IPS DF 19.7 (cell line): ENCODE results near the gene PRRX2.

Experiments
- DNase-seq: peaks from one replicate; pipeline ENCODE4 v3.0.0-alpha.2; 2013; ENCODE audit warnings: low read depth, low spot score

PRRX2 gene

DNA sequence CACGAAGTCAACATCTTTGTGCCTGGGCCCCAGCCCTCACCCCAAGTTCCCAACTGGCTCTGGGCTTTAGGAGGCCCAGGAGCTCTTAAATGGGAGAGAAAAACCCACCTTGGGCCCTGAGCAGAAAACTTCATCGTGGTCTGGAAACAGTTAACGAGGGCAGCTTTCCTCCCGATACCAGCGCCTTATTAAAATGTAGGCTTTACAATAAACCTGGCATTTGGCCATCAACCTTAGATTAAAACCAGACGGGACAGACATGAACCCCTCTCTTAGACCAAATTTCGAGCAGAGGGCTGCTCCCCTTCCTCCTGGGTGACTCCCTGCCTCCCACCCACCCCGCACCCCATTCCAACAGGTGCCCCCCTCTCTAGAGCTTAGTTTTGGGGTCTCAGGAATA lies 39.4 kb downstream of the PRRX2 start:
- no peak for DNase-seq

DNA sequence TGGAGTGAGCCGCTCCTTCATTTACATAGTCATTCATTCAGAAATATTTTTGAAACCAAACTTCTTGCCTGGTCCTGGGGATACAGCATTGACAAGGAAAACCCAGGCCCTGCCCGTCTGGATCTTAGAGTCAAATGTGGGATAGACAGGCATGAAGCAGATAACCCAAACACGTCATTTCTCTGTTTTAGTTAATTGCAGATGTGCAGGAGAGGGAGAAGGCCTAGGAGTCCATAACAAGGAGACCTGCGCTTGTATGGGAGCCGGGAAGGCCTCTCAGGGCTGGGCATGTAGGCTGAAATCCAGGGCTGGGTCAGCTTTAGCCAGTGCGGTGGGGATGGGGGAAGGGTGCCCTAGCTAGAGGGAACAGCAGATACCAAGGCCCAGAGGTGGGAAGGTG lies 43.3 kb downstream of the PRRX2 start:
- DNase-seq, result no peak

DNA sequence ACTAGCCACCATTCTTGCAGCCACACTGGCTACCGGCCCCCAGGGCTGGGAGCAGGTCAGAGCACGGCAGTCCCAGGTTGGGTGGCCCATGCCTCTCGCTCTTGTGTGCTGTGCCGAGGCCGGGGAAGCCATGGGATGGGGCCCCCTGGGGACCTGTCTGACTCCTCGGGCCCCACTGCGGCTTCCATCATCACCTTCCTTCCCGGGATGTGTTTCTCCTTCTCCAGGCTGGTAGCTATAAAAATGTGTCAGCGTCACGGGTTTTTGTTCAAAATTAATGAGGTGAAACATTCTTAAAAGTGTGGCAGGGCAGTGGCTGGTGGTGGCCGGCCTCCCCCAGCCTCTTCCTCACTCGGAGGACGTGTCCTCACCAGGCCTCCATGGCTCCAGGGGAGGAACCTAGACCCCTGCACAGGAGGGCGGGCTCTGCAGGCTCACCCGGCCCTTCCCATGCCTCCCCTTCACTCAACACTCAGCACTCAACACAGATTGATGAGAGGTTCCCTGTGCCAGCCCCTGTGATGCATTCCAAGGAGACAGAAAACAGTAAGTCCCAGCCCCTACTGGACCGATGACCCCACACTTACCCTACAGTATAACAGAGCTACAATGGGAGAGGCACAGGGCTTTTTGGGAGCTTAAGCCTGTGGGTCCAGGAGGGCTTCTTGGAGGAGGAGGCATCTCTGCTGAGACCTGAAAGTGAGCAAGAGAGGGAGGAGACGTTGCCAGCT lies 44.2 kb downstream of the PRRX2 start:
- no peak for DNase-seq

DNA sequence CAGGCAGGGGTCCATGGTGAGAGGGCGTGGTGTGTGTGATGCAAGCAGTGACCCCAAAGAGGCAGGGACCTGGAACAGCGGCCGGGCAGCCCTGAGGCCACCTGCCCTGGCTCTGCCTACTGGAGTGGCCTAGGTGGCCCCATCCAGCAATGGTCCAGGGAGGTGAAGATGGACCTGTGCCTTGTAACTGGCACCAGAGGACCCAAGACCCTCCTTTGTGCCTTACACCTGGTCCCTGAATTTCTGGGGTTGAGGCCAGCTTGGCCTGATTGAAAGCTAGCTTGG lies 44.7 kb downstream of the PRRX2 start:
- DNase-seq, result no peak

DNA sequence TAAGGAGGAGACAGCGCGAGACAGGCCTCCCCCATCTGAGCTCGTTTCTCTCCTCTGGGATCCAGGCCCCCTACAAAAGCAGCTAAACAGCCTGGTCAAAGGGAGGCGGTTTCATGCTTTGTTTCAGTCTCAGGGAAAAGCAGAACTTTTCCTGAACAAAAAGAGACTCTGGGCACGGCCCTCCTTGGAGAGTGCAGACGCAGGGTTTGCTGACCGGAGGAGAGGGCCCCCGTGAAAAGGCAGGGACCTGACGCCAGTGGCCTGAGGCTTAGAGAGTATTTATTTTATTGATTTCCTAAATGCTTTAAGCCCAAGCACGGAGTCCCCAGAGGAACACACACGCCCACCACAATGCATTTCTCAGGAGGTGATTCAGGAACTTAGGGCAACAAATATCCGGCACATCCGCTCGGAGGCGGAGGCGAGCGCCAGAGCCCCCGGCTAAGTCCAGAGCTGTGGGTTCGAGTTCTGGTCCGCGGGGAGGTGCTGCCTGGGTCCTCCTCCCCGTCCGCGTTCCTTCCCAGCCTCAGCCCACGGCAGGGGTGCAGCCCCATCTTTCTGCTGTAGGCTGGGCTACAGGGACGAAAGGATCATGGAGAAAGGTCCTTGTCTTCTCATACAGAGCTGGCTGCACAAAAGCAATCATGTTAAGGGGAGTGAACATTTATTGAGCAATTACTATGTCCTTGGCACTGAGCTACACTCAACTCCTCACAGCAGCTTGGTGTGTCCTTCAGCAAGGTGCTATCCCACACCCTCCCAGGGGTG lies 47.4 kb downstream of the PRRX2 start:
- no peak for DNase-seq

DNA sequence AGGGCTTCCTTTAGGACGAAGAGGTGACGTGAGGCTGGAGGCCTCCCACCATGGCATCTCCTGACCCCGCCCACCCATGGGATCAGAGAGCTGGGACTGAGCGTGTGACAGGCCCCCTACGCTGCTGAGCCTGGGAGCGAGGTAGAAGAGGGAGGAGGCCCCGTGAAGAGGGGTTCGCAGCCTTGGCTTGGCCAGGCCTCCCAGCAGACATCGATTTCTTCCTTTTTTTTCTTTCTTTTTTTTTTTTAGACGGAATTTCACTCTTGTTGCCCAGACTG lies 47.9 kb downstream of the PRRX2 start:
- DNase-seq, result no peak

DNA sequence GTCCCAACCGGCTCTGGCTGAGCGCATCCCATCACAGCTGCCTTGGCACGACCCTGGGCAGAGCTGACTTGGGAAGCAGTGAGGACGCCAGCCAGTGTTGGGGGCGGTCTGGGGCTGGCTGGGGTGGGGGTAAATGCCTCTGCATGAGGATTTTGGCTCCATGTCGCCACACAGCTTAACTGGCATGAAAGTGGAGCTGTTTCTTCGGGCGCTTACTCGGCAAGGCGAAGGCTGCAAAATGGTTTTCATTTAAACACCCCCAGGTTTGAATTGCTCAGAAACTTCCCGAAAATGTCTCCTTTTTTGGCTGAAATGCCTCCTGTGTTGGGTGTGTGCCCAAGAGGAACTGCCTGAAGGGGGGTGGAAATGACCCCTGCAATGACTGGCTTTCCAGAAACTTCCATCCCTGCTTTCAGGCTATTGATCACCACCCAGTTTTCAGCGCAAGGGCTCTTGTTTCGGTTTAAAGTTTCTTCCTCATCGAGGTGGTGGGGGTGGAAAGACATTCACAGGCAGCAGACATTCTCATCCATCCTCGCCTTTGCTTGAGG lies 49.1 kb downstream of the PRRX2 start:
- no peak for DNase-seq

DNA sequence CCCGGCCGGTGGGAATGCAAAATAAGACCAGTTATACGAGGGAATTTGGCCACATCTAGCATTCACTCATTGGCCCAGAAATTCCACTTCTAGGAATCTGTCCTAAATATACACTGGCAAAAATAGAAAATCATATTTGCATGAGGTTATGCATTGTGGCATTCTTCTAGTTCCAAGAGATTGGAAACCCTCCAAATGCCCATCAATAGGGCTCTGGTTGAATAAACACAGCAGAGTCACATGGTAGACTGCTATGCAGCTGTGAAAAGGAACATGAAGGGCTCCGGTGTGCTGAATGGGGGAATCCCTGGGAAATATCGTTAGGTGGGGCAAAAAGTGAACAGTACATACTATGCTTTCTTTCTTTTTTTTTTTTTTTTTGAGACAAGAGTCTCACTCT lies 50.6 kb downstream of the PRRX2 start:
- no peak for DNase-seq

DNA sequence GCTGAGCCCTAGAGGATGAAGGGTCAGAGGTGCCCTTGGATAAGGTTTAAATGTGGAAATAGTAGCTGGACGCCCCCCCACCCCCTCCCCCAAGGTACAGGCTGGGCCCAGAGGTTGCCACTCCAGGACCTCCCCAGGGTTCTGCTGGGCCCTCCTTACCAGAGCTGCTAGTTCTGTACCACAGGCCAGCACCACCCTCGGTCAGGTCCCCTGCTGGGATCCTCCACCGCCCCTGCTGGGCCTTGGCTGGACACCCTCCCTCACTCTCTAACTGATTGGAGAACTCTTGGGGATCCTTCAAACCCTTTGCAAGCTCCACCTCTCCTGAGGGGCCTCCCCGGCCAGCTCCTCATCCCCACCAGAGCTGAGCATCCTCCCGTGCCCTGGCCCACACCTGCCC lies 52.5 kb downstream of the PRRX2 start:
- DNase-seq, result no peak

DNA sequence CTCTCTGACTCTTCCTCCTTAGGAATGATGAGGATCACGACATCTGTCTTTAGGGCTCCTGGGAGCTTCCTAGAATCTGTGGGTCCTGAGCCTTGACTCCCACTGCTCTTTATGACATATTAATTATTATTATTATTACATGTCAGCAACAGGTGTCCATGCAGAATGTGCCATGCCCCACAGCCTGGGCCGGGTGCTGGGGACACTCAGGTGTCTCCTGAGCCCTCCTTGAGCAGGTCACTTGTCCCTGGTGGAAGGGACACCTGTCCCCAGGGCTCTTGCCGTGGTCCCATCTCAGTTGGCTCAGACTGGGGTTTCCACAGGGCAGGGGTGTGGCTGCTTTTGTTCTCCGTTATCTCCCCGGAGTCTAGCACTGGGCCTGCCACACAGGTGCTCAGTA lies 53.2 kb downstream of the PRRX2 start:
- no peak for DNase-seq

DNA sequence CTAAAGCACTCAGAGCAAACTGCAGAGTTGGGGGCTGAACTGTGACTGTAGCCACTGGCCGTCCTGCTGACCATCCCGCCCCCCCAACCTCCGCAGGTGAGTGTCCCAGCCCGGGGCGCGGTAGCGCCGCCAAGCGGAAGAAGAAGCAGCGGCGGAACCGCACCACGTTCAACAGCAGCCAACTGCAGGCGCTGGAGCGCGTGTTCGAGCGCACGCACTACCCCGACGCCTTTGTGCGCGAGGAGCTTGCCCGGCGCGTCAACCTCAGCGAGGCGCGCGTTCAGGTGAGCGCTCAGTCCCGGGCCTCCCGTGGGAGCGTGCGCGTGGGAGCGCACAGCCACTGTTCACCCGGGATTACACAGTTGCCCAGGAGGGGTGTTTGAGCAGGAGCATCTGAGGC lies 53.7 kb downstream of the PRRX2 start:
- no peak for DNase-seq

DNA sequence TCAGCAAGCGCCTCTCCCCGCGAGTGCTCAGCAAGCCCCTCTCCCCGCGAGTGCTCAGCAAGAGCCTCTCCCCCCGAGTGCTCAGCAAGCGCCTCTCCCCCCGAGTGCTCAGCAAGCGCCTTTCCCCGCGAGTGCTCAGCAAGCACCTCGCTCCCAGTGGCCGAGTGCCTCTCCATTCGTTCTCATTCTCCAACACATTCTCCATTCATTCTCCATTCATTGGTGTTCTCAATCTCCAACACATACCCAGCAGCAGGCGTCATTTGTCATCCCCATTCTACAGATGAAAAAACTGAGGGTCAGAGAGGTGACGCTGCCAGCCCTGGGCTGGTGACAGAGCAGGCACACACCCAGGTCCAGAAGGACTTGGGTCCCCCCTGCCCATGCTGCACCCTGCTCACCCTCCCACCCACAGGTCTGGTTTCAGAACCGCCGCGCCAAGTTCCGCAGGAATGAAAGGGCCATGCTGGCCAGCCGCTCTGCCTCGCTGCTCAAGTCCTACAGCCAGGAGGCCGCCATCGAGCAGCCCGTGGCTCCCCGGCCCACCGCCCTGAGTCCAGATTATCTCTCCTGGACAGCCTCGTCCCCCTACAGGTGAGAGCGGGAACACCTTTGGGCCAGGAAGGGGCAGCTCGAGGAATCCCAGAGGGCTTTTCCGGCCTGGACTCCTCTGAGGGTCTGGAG lies 54.9 kb downstream of the PRRX2 start:
- DNase-seq, result no peak

DNA sequence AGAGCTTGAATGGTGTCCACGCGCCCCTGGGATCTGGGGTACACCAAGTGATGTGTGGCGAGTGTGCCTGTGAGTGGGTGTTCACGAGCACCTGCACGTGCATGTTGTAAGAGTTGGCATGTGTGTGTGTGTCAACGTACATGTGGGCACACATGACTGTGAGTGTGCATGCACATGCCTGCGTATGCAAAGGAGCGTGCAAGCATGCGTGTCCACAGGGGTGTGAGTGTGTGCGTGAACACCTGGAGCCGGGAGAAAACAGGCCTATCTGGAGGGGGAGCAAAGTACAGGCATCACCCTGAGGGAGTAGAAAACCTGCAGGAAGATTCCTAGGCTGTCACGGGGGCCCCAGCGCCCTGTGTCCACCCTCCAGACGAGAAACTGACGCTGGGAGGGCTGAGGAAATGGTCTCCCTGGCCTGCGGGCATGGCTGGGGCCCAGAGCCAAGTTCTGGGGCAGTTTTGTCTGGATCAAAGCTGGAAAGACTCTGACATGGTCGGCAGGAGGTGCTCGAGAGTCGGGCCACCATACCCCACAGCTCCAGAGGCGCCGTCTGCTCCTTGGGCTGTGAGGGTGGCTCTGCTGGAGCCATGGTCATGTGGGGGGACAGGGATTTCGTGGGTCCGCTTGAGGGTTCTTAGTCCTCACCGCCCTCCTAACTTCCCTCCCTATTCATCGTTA lies 55.6 kb downstream of the PRRX2 start:
- DNase-seq, result no peak

DNA sequence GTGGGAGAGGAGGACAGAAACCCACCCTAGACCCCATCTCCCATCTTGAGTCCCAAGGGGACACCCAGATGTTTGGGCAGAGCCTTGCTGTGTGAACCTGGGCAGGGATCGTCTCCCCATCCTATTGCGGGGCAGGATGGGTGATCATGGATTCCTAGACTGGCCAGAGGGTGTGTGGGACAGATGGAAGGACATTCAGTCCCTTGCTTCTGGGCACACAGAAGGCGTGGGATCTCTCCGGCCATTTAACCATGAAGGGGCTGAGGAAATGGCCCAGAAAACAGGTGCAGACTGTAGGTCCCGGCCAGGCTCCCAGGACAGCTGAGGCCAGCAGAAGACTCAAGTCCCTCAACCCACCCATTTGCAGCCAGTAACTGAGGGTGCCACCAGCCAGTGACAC lies 57.5 kb downstream of the PRRX2 start:
- no peak for DNase-seq

DNA sequence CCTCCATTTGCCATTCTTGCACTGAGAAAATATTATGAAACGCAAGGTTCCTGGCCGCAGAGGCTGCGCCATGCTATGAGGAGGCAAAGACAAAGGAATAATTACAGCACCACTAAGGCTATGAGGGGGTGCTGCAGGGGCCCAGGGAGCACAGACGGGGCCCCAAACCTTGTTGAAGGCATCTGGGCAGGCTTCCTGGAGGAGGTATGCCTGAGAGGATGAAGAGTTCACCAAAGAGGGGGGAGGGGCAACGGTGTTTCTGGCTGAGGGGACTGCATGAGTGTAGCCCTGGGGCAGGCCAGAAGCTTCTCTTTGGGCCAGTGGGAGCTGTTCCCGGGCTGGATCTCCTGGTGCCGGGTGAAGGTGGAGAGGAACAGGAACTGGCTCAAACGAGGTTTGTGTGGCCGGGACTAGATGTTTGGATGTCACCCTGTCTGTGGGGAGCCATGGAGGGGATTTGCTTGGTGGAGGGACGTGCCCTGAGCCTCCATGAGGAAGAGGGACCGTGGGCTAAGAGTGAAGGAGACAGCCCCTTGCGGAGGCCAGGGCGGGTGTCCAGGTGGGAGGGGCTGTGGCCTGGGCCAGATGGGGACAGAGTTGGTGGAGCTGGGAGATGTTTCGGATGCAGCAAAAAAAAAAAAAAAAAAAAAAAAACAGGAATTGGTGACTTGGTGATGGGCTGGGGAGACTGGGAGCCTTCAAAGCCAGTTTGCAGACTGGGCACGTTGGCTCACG lies 59.2 kb downstream of the PRRX2 start:
- DNase-seq, result no peak

DNA sequence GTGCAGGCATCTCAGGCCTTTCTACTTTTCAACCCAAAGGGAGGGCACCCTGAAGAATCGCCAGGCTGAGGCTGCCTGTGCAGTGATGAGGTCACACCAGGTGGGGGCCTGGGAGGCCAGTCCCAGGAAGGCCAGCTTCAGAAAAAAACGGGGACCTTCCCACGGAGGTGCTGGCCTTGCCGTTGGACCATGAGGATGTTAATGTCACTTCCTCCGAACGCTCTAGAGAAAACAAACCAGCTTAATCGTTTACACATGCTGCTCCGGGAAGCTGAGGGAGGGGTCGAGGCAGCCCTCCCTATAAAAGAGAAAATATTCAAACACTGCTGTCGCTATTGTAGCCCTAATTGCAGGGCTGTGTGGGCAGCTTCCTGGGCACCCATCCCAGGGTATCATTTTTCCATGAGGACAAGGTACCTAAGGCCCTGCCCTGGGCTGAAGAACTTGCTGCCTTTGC lies 60.4 kb downstream of the PRRX2 start:
- DNase-seq, result no peak

DNA sequence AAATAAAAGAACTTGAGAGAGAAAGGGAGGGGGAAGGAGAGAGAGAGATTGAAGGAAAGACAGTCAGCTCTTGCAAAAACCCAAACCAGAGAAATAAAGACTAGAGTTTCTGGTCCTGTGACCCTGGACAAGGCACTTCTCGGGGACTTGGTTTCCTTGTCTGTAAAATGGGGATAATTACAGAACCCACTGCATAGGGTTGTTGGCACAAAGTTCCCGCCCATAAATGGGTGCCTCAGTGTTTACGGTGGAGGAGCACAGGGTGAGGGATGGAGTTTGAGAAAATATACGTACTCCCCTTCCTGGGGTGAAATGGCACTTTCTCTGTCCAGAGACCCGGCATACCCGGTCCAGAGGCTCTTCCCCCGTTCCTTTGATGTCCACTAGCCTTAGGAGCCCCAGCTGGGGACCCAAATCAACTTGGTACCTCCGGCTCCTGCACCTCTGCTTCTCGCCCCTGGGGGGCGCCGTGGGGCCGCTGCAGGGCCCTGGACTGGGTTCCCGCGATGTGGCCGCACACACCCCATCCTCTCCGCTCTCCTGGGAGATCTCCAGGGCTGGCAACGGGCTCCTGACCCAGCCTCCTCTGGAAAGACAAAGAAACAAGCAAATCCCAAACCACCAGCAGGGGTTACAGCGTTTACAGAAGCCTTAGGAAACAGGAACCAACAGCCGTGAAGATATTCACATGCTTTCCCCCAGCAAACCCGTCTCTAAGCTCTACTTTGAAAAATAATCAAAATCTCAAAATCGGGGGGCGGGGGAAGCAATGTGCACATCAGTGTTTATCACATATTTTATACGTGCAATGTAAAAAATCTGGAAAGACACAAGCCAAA lies 61.1 kb downstream of the PRRX2 start:
- peak; percentile 87 for DNase-seq

DNA sequence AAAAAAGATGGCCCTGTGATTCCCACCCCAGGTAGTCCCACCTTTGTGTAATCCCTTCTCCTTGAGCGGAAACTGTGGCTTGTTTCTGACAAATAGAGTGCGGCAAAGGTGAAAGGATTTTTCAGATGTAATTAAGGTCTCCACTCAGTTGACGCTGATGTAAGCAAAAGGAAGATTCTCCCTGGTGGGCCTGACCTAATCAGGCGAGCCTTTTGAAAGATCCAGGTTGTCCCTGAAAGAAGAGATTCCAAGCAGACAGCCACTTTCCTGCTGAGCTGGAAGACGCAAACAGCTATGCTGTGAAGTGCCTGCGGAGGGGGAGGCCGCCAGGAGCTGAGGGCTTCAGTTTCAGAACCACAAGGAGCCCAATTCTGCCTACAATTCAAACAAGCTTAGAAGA lies 63.3 kb downstream of the PRRX2 start:
- DNase-seq, result no peak

DNA sequence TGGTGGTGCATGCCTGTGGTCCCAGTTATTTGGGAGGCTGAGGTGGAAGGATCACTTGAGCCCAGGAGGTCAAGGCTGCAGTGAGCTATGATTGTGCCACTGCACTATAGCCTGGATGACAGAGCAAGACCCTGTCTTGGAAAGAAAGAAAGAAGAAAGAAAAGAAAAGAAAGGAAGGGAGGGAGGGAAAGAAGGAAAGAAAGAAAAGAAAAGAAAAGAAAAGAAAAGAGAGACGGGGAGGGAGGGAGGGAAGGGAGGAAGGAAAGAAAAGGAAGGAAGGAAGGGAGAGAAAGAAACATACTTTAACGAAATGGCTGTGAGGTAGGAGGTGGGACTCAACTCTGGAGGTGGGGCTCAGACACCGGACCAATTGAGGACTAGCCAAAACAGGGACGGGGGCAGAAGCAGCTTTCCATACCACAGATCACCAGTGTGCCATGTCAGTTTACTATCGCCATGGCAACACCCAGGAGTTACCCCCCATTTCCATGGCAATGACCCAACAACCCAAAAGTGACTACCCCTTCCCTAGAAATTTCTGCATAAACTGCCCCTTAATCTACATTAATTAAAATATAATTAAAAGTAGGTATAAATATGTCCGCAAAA lies 66.1 kb downstream of the PRRX2 start:
- DNase-seq, result no peak

DNA sequence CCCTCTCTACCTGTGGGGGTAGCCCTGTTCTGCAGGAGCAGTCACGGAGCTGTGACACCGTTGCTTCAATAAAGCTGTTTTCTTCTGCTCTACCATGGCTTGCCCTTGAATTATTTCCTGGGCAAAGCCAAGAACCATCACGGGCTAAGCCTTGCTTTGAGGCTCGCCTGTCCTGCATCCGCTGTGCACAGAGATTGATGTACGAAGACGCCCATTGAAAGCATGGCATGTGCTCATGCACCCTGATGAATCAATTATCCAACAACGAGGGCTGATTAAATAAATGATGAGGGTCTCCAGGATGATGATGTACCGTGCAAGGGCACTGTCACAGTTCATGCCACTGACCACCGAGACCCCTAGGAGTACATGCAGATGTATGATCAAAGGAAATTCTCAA lies 66.7 kb downstream of the PRRX2 start:
- no peak for DNase-seq
